ENCODE results near the gene ALPI.

The ALPI gene

DNA sequence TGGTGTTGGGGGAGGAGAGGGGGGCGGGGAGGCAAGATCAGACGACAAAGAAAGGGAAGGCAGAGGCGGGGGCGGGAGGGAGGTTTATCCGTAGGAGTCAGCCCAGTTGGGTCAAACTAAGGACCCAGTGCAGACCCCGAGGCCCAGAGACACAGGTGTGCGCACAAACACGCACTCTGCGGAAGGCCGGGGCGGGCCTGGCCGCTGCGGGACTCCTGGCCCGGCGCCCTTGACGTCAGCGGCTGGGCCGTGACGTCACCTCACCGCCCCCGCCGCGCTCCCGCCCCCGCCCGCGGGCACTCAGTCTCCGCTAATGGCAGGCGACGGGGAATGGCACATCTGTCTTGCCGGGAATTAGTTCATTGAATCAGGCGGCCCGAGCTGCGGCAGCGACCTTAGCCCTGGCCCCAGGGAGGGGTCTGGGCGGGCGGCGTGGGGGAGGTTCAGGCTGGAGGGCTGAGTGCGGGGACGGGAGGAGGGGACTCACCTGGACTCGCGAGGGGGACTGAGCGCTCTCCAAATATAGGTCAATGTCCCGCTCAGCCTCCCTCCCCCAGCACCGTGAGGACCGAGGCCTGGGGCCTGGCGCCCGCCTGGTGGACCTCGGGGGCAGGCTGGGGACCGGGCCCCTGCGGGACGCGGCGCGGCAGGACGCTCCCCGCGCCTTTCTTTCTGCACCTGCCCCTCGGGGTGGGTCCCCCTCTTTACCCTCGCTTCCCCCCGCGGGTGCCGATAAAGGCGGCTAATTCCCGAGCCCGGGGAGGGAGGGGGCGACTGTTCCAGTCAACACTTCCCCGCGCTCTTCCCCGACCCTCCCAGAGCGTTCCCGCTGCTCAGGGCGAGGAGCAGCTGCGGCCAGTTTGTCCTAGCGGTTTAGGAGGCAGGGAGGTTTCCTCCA, 47.2 kb downstream of the ALPI start:
- DNase-seq, result peak; percentile 50

DNA sequence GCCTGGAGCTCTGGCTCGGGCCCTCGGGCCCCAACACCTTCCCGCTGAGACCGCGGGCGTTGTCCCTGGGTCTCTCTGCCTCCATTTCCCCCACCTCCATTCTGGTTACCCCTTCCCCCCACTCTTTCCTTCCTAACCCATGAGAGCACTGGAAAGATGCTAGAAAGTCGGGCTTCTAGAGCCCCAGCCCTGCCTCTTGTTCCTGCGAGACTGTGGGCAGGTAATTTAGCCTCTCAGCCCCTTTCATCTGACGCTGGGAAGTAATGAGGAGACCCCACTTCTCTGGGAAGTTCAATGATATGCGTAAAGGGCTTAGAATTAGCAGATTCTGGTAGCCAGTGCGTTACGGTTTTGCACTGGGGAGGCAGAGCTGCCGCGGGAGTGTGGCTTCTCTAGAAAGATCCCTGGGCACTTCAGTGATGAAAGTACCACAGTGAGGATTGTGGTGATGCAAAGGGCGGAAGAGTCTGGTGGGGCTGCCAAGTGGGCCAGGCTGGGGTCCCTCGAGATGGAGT, 47.9 kb downstream of the ALPI start:
- DNase-seq, result no peak

DNA sequence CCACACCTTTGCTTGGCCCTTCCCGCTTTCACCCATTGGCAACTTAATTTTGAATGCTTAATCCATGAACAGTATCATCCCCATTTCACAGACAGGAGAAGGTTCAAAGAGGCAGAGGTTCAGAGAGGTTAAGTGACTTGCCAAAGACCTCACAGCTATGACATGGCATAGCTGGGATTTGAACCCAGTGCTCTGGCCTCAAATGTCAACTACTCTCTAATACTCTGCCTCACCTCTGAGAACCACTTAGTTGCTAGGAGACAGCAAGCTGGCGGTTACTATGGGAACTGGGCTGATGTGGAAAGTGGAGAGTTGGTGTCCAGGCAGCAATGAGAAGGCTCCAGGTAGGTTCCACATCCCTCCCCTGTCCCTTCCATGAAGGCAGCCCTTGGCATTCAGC, 48.5 kb downstream of the ALPI start:
- no peak for DNase-seq

DNA sequence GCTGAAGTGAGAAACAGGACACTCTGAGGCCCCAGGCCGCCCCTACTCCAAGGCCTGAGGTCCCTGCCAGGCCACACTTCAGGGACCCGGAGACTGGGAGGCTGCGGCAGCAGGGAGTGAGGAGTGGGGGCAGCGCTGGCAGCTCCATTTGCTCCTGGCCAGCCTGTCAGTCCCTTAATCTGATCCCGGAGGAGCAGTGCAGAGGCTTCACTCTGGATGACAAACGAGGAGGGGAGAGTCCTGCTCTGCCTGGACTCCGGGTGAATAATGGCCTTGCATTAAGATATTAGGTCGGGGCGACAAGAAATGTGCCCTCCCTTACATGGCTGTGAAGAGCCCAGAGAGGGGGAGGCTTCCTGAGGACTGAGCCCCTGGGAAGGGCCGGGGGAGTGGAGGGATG, 49.9 kb downstream of the ALPI start:
- DNase-seq, result no peak

DNA sequence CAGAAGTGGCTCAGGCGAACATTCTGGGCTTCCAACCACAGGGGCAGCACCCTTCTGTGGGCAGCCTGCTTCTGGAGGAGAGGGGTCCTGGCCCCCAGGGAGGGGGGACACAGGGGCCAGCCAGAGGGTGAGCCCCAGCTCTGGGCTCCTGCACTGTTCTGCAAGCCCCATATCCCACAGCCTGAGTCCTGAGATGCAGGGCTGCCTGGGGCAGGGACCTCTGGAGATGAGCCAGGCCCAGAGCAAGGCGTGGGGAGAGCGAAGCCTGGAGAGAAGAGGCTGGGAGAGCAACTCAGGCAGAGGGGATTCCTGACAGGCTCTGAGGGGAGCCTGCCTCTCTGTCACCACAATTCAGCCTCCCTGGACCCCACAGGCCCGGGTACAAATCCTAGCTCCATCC, 50.8 kb downstream of the ALPI start:
- DNase-seq, result no peak

DNA sequence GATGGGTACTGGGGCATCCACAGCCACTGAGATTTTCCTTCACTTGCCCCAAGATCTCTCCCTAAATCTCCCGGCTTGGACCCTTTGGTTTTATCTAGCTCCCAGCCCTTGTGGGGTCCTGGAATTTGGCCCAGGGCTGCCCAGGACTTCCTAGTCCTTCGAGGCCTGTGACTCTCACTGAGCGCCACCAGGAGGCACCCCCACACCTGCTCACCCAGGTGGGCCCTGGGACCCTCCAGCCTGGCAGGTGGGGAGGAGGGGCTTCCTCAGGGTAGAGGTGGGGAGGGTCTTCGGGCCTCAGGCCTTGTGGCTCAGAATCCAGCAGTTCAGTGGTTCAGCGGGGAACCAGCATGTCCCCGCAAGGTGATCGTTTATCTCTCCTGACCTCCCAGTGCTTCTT, 52.3 kb downstream of the ALPI start:
- DNase-seq, result no peak
